Mesenchymal stem cell (in vitro differentiated cells and primary cell): ENCODE measurements around the gene KXD1.

Experiments used
- DNase-seq: peaks from one replicate; pipeline ENCODE4 v3.0.0-alpha.2; 2013
- H2AFZ ChIP-seq: one replicate; pipeline ENCODE4 v1.6.1; 2013; ENCODE audit warnings: low read depth, mild to moderate bottlenecking, control low read depth, inconsistent platforms, low read length, moderate library complexity
- H2AK5ac ChIP-seq: 2 replicates; pipeline ENCODE4 v1.6.1; 2013; ENCODE audit warnings: low read length, moderate library complexity, mild to moderate bottlenecking, inconsistent platforms; ENCODE audit not compliant: severe bottlenecking
- H2BK120ac ChIP-seq: one replicate; pipeline ENCODE4 v1.6.1; 2013; ENCODE audit warnings: low read depth, mild to moderate bottlenecking, inconsistent platforms, low read length, moderate library complexity
- H2BK12ac ChIP-seq, 2 experiments: one replicate each; pipeline ENCODE4 v1.6.1; 2013; ENCODE audit warnings: inconsistent platforms in 2 of 2, low read length in 2 of 2, mild to moderate bottlenecking in 2 of 2, moderate library complexity in 2 of 2, control low read depth in 1 of 2
- H2BK15ac ChIP-seq: one replicate; pipeline ENCODE4 v1.6.1; 2013; ENCODE audit warnings: mild to moderate bottlenecking, low read depth, inconsistent platforms; ENCODE audit not compliant: poor library complexity, severe bottlenecking
- H2BK5ac ChIP-seq: 2 replicates; pipeline ENCODE4 v1.6.1; 2013; ENCODE audit warnings: low read depth, mild to moderate bottlenecking, low read length, control low read depth, inconsistent platforms; ENCODE audit not compliant: poor library complexity, severe bottlenecking
- H3K14ac ChIP-seq, 2 experiments: one replicate each; pipeline ENCODE4 v1.6.1; 2013; ENCODE audit warnings: inconsistent platforms in 2 of 2, low read length in 2 of 2, control low read depth in 1 of 2, mild to moderate bottlenecking in 1 of 2, moderate library complexity in 1 of 2
- H3K18ac ChIP-seq, 2 experiments: one replicate each; pipeline ENCODE4 v1.6.1; 2013; ENCODE audit warnings: inconsistent platforms in 2 of 2, low read length in 2 of 2, control low read depth in 1 of 2, low read depth in 1 of 2, mild to moderate bottlenecking in 1 of 2
- H3K23ac ChIP-seq, 2 experiments: one replicate each; pipeline ENCODE4 v1.6.1; 2013; ENCODE audit warnings: inconsistent platforms in 2 of 2, low read length in 2 of 2, mild to moderate bottlenecking in 2 of 2, moderate library complexity in 2 of 2, control low read depth in 1 of 2
- H3K27ac ChIP-seq: 2 replicates; pipeline ENCODE4 v1.5.1; 2013; ENCODE audit warnings: mild to moderate bottlenecking, moderate library complexity, low read length, control low read depth, inconsistent platforms; ENCODE audit not compliant: poor library complexity, severe bottlenecking
- H3K27me3 ChIP-seq, 2 experiments: 2 replicates each; pipeline versions ENCODE4 v1.6.1 to v1.7.0; 2013; ENCODE audit warnings: low read length in 2 of 2, mild to moderate bottlenecking in 2 of 2, moderate library complexity in 2 of 2, control low read depth in 1 of 2, inconsistent platforms in 1 of 2; ENCODE audit not compliant: control insufficient read depth in 1 of 2, insufficient read depth in 1 of 2
- H3K36me3 ChIP-seq, 2 experiments: 2 replicates each; pipeline versions ENCODE4 v1.6.1 to v1.7.0; 2013; ENCODE audit warnings: low read length in 2 of 2, control low read depth in 1 of 2, inconsistent platforms in 1 of 2, low read depth in 1 of 2, mild to moderate bottlenecking in 1 of 2; ENCODE audit not compliant: insufficient read depth in 2 of 2, control insufficient read depth in 1 of 2
- H3K4ac ChIP-seq, 2 experiments: one replicate each; pipeline ENCODE4 v1.6.1; 2013; ENCODE audit warnings: inconsistent platforms in 2 of 2, low read length in 2 of 2, mild to moderate bottlenecking in 2 of 2, moderate library complexity in 2 of 2, control low read depth in 1 of 2, low read depth in 1 of 2
- H3K4me1 ChIP-seq: 2 replicates; pipeline ENCODE4 v1.6.1; 2013; ENCODE audit warnings: low read depth, low read length, control low read depth; ENCODE audit not compliant: control insufficient read depth, insufficient read depth
- H3K4me2 ChIP-seq: 2 replicates; pipeline ENCODE4 v1.6.1; 2013; ENCODE audit warnings: low read length, mild to moderate bottlenecking, inconsistent platforms; ENCODE audit not compliant: poor library complexity, severe bottlenecking
- H3K4me3 ChIP-seq, 2 experiments: 2 replicates each; pipeline versions ENCODE4 v1.5.1 to v1.7.0; 2013; ENCODE audit warnings: low read length in 2 of 2, mild to moderate bottlenecking in 2 of 2, control low read depth in 1 of 2, low read depth in 1 of 2; ENCODE audit not compliant: insufficient read depth in 1 of 2
- H3K79me1 ChIP-seq: replicated peaks from 2 replicates; pipeline ENCODE4 v1.6.1; 2013; ENCODE audit warnings: mild to moderate bottlenecking, control low read depth, low read length, inconsistent platforms; ENCODE audit not compliant: poor library complexity, severe bottlenecking
- H3K9ac ChIP-seq: 2 replicates; pipeline ENCODE4 v1.7.0; 2013; ENCODE audit warnings: mild to moderate bottlenecking, low read length, moderate library complexity
- H3K9me3 ChIP-seq: 2 replicates; pipeline ENCODE4 v1.7.0; 2013; ENCODE audit warnings: mild to moderate bottlenecking, low read length; ENCODE audit not compliant: control insufficient read depth
- H4K8ac ChIP-seq: one replicate; pipeline ENCODE4 v1.6.1; 2013; ENCODE audit warnings: inconsistent platforms, mild to moderate bottlenecking, low read length, moderate library complexity
- H4K91ac ChIP-seq: one replicate; pipeline ENCODE4 v1.6.1; 2013; ENCODE audit warnings: mild to moderate bottlenecking, low read length, inconsistent platforms
- WGBS: methylation state at CpG from one replicate; pipeline ENCODE4 v1.1.7; 2013; ENCODE audit warnings: mixed read lengths; 5-methylcytosine and 5-hydroxymethylcytosine counted together

KXD1 gene

DNA sequence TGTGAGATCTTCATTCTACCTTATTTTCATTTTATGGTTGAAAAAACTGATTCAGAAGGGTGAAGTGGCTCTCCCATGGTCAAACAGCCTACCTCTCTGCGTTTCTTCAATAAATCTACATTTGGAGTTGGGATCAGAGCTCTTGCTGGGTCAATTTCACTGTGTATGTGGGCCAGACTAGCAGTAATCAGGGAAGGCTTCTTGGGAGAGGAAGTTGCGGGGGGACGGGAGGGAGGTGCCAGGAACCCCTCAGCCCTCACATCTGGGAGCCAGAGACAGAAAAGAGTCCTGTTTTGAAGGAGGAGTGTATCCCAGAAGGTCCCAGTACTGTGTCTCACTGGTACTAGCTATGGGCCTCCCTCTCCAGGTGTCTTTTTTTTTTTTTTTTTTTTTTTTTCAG lies 934 bp downstream of the KXD1 start:
- DNase-seq: no peak
- H3K36me3 ChIP-seq: peaks cover 17 to 19% of the 10 kb centered on the region in 2 experiments
- peaks cover 4% of the 10 kb centered on the region for H3K4me1 ChIP-seq
- no peak overlapping the region for H2AK5ac ChIP-seq
- no peak overlapping the region for H3K27ac ChIP-seq
- no peak overlapping the region for H3K18ac ChIP-seq
- H2AFZ ChIP-seq: no peak overlapping the region
- no peak overlapping the region for H2BK15ac ChIP-seq
- H2BK120ac ChIP-seq: no peak overlapping the region
- peak overlapping the region; percentile 4 to 100 for H3K4me3 ChIP-seq
- H3K4me2 ChIP-seq: peak overlapping the region; percentile 79
- peaks cover 16% of the 10 kb centered on the region for H3K79me1 ChIP-seq
- H2BK12ac ChIP-seq: no peak overlapping the region
- peak overlapping the region; percentile 99 for H3K9ac ChIP-seq
- no peak overlapping the region for H4K91ac ChIP-seq
- no peak overlapping the region for H2BK5ac ChIP-seq
- WGBS: 61% methylated on average over 3 of the region's 3 CpGs
- no peaks in the 10 kb centered on the region for H3K27me3 ChIP-seq
- no peak overlapping the region for H3K23ac ChIP-seq
- H4K8ac ChIP-seq: no peak overlapping the region
- no peaks in the 10 kb centered on the region for H3K9me3 ChIP-seq
- no peak overlapping the region for H3K14ac ChIP-seq
- H3K4ac ChIP-seq: no peak overlapping the region

DNA sequence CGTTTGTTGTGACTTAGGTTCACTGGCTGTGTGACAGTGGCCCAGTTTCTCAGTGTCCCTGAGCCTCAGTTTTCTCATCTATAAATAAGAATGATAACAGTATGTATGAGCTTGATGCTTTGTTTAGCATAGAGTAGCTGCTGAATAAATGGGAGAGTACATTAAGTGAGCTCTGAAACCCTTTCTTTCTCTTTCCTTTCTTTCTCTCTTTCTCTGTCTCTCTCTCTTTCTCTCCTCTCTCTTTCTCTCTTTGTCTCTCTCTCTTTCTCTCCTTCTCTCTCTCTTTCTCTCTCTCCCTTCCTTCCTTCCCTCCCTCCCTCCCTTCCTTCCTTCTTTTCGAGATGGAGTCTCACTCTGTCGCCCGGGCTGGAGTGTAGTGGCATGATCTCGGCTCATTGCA lies 2.0 kb downstream of the KXD1 start:
- H3K4me1 ChIP-seq: peaks cover 4% of the 10 kb centered on the region
- H3K27ac ChIP-seq: no peak overlapping the region
- no peak overlapping the region for H3K14ac ChIP-seq
- no peak overlapping the region for H3K4me2 ChIP-seq
- H3K23ac ChIP-seq: no peak overlapping the region
- H2BK120ac ChIP-seq: no peak overlapping the region
- no peak overlapping the region for H2AFZ ChIP-seq
- no peak overlapping the region for H3K18ac ChIP-seq
- H2BK15ac ChIP-seq: no peak overlapping the region
- no peaks in the 10 kb centered on the region for H3K27me3 ChIP-seq
- H3K4me3 ChIP-seq: no peak overlapping the region
- WGBS: 98% methylated on average over 5 of the region's 5 CpGs
- no peak overlapping the region for H2AK5ac ChIP-seq
- H2BK12ac ChIP-seq: no peak overlapping the region
- peaks cover 18% of the 10 kb centered on the region for H3K79me1 ChIP-seq
- H3K9me3 ChIP-seq: no peaks in the 10 kb centered on the region
- H4K8ac ChIP-seq: no peak overlapping the region
- H4K91ac ChIP-seq: no peak overlapping the region
- H3K9ac ChIP-seq: peak overlapping the region; percentile 53
- no peak for DNase-seq
- H3K36me3 ChIP-seq: peaks cover 28 to 30% of the 10 kb centered on the region in 2 experiments
- no peak overlapping the region for H3K4ac ChIP-seq
- no peak overlapping the region for H2BK5ac ChIP-seq

DNA sequence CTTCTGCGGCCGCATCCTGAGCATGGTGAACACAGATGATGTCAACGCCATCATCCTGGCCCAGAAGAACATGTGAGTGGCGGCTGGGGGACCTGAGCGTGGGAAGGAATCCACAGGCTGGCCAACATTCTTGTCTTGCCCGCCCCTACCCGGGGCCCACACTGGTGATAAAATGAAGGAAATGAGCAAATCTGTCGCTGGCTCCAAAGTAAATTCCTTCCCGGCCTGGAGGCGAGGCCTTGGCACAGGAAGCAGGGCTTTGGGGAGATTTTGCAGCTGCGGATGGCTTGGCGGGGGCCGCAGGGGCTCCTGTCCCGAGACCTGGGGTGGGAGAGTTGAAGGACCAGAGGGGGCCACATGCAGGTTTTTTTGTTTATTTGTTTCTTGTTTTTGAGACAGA lies 4.4 kb downstream of the KXD1 start:
- Histone ChIP-seq H4K8ac (no peak overlapping the region), H2AFZ (no peak overlapping the region), H2AK5ac (no peak overlapping the region), H3K4me1 (peaks cover 4% of the 10 kb centered on the region), H3K18ac (no peak overlapping the region), H3K23ac (no peak overlapping the region), H3K4me3 (no peak overlapping the region), H3K4ac (no peak overlapping the region), H4K91ac (no peak overlapping the region), H3K9me3 (no peaks in the 10 kb centered on the region), H2BK120ac (no peak overlapping the region), H3K9ac (peak overlapping the region; percentile 48), H2BK5ac (no peak overlapping the region), H3K27ac (no peak overlapping the region), H3K14ac (no peak overlapping the region), H2BK15ac (no peak overlapping the region), H3K27me3 (no peaks in the 10 kb centered on the region), H3K79me1 (peaks cover 22% of the 10 kb centered on the region), H2BK12ac (no peak overlapping the region), H3K36me3 (peaks cover 52% of the 10 kb centered on the region in 2 experiments), H3K4me2 (no peak overlapping the region)
- WGBS: 96% methylated on average over 14 of the region's 14 CpGs
- no peak for DNase-seq

DNA sequence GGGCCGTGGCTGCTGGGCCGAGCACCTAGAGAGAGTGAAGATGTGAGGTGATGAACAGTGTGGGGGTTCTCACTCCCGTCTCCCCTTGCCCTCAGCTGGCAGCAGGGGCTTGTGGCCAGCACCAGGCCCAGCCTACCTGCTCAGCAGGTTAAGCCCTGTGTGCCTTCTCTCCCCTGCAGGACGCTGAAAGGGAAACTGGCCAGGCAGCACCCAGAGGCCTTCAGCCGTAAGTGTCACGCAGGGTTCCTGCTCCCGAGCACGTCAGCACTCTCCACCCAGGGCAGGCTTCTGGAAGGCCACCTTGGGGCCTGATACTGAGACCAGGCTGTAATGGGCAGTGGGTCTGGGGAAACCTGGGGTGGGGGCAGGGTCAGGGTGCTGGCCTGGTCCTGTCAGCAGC lies 9.3 kb downstream of the KXD1 start:
- no peak overlapping the region for H3K4me3 ChIP-seq

More for the DNA sequence above, 9.3 kb downstream of the KXD1 start:
- Histone ChIP-seq H3K18ac (no peak overlapping the region), H3K36me3 (peaks cover 72 to 73% of the 10 kb centered on the region in 2 experiments), H3K23ac (no peak overlapping the region), H3K14ac (no peak overlapping the region), H3K4me2 (no peak overlapping the region), H3K4me1 (no peaks in the 10 kb centered on the region), H2AFZ (no peak overlapping the region), H3K27me3 (no peaks in the 10 kb centered on the region), H3K27ac (no peak overlapping the region), H2BK12ac (no peak overlapping the region), H3K4ac (no peak overlapping the region), H3K79me1 (peaks cover 17% of the 10 kb centered on the region), H2BK5ac (no peak overlapping the region), H3K9ac (no peak overlapping the region), H4K91ac (no peak overlapping the region), H4K8ac (no peak overlapping the region), H2BK120ac (no peak overlapping the region), H2BK15ac (no peak overlapping the region), H3K9me3 (no peaks in the 10 kb centered on the region), H2AK5ac (no peak overlapping the region)
- no peak for DNase-seq
- WGBS: 93% methylated on average over 8 of the region's 8 CpGs
